PC-3 (cell line): ENCODE results near the gene CLEC16A. TPM values are rescaled to one million over a fixed set of nuclear protein-coding genes. Genes with fewer than 3 reads are reported as not detected.

ENCODE experiments used
- ATAC-seq: fragments of 200-7000 bp; cut with Tn5 transposase; 2 replicates; pipeline ENCODE4 v1.9.1; 2020; ENCODE audit warnings: mild to moderate bottlenecking, moderate library complexity
- BruUV-seq: library from RNA; stranded (reverse); fragments of 400-500 nt; replicated peaks from 2 replicates; lab custom pipeline; 2021; lab: Mats Ljungman, UMichigan
- CTCF ChIA-PET: fragments of 300-600 bp; sonication (Branson Sonifier 250); formaldehyde crosslinking; loops from one replicate; lab custom pipeline; 2022; ENCODE audit warnings: antibody characterized with exemption; lab: Charles Lee
- POLR2A ChIA-PET: fragments of 300-600 bp; sonication (Branson Sonifier 250); formaldehyde crosslinking; loops from one replicate; lab custom pipeline; 2022; ENCODE audit warnings: antibody characterized with exemption; ENCODE audit not compliant: unreplicated experiment; lab: Charles Lee
- DNase-seq: peaks from one replicate; pipeline ENCODE4 v3.0.0-alpha.2; 2015
- H2AFZ ChIP-seq: fragments of 300-600 bp; sonication (generic); 2 replicates; pipeline ENCODE4 v1.6.0; 2016; ENCODE audit warnings: antibody characterized with exemption, low read length
- H3F3A ChIP-seq: fragments of 300-600 bp; sonication (generic); one replicate; pipeline ENCODE4 v1.6.0; 2017; ENCODE audit warnings: antibody characterized with exemption, low read length, control low read depth, mild to moderate bottlenecking; ENCODE audit not compliant: unreplicated experiment
- H3K27ac ChIP-seq: fragments of 300-600 bp; sonication (generic); 2 replicates; pipeline ENCODE4 v1.5.1; 2016; ENCODE audit warnings: mild to moderate bottlenecking, low read length
- H3K27me3 ChIP-seq: fragments of 300-600 bp; sonication (generic); 2 replicates; pipeline ENCODE4 v1.6.1; 2016; ENCODE audit warnings: low read length, mixed read lengths
- H3K36me3 ChIP-seq: fragments of 300-600 bp; sonication (generic); 2 replicates; pipeline ENCODE4 v1.6.1; 2016; ENCODE audit warnings: low read depth, mixed run types, low read length, mixed read lengths
- H3K4me1 ChIP-seq: fragments of 300-600 bp; sonication (generic); 2 replicates; pipeline ENCODE4 v1.5.1; 2016; ENCODE audit warnings: low read length; ENCODE audit not compliant: insufficient read depth
- H3K4me2 ChIP-seq: fragments of 300-600 bp; sonication (generic); 2 replicates; pipeline ENCODE4 v1.6.0; 2016; ENCODE audit warnings: low read length
- H3K4me3 ChIP-seq: fragments of 300-600 bp; sonication (generic); 2 replicates; pipeline ENCODE4 v1.5.1; 2016; ENCODE audit warnings: mild to moderate bottlenecking, low read length, mixed read lengths
- H3K79me2 ChIP-seq: fragments of 300-600 bp; sonication (generic); 2 replicates; pipeline ENCODE4 v1.6.1; 2017; ENCODE audit warnings: low read length, mixed read lengths
- H3K9ac ChIP-seq: fragments of 300-600 bp; sonication (generic); 2 replicates; pipeline ENCODE4 v1.6.0; 2016; ENCODE audit warnings: mild to moderate bottlenecking, low read length
- H3K9me2 ChIP-seq: fragments of 300-600 bp; sonication (generic); replicated peaks from 2 replicates; pipeline ENCODE4 v1.6.1; 2016; ENCODE audit warnings: mixed run types, low read length, mixed read lengths
- H3K9me3 ChIP-seq: fragments of 300-600 bp; sonication (generic); 2 replicates; pipeline ENCODE4 v1.6.1; 2016; ENCODE audit warnings: low read length, mixed read lengths
- H4K20me1 ChIP-seq: fragments of 300-600 bp; sonication (generic); 2 replicates; pipeline ENCODE4 v1.6.1; 2016; ENCODE audit warnings: low read length, mixed read lengths
- CTCF ChIP-seq: fragments of 300-600 bp; sonication (generic); conservative IDR thresholded peaks from 2 replicates; pipeline ENCODE4 v1.5.1; 2017; ENCODE audit warnings: antibody characterized with exemption, low read depth, mild to moderate bottlenecking, low read length
- EZH2 ChIP-seq: fragments of 300-600 bp; sonication (generic); IDR thresholded peaks from one replicate; pipeline ENCODE4 v1.6.1; 2017; ENCODE audit warnings: antibody characterized with exemption, mild to moderate bottlenecking, low read length; ENCODE audit not compliant: unreplicated experiment
- EZH2phosphoT487 ChIP-seq: fragments of 300-600 bp; sonication (generic); IDR thresholded peaks from 2 replicates; pipeline ENCODE4 v1.6.1; 2018; ENCODE audit warnings: mild to moderate bottlenecking, antibody characterized with exemption, low read length, borderline replicate concordance
- intact Hi-C: fragments of 100-400 bp; cut with micrococcal nuclease; formaldehyde crosslinking; loops from 2 replicates; pipeline ENCODE4 v1.9.0; 2023
- total RNA-seq: library from RNA; depleted of rRNA; stranded (reverse); fragments of >200 nt; gene quantifications from 2 replicates; pipeline ENCODE4 v1.2.3, GENCODE V29; 2014

Gene CLEC16A
- total RNA-seq, 1 experiment from 2014 or later, result 9.5 TPM

GRCh38 chr16:11004351-11004750 lies 60.0 kb downstream of the CLEC16A start:
- ATAC-seq, result no peak
- Histone ChIP-seq H3K27me3 (no peaks in the 10 kb centered on the region), H3K9me2 (no peaks in the 10 kb centered on the region), H3K4me3 (no peak overlapping the region), H2AFZ (no peak overlapping the region), H3K36me3 (no peaks in the 10 kb centered on the region), H3F3A (no peaks in the 10 kb centered on the region), H3K79me2 (no peaks in the 10 kb centered on the region), H3K4me1 (peaks cover 12% of the 10 kb centered on the region; the same call in 1 of the 2 replicates), H3K9ac (no peak overlapping the region), H4K20me1 (no peaks in the 10 kb centered on the region), H3K9me3 (no peaks in the 10 kb centered on the region), H3K27ac (no peak overlapping the region), H3K4me2 (no peak overlapping the region)
- ChIA-PET POLR2A (no interaction called here), CTCF (no interaction called here)
- TF ChIP-seq EZH2, result no peak
- no peak for TF ChIP-seq CTCF
- TF ChIP-seq EZH2phosphoT487, result no peak
- no peak for DNase-seq
- intact Hi-C loops, result no loop called here
- BruUV-seq, result no TSS peak

- DNase-seq (peak; percentile 13), ATAC-seq (no peak)
- Histone ChIP-seq H2AFZ (no peak overlapping the region), H3K9ac (no peak overlapping the region), H3K4me1 (peaks cover 12% of the 10 kb centered on the region; the same call in 1 of the 2 replicates), H3K27me3 (no peaks in the 10 kb centered on the region), H3K9me2 (no peaks in the 10 kb centered on the region), H3K36me3 (no peaks in the 10 kb centered on the region), H3K4me3 (no peak overlapping the region), H3K9me3 (no peaks in the 10 kb centered on the region), H4K20me1 (no peaks in the 10 kb centered on the region), H3K27ac (0 out of 2 replicates have a peak overlapping the region, but pooled peaks have one; percentile 7), H3K79me2 (no peaks in the 10 kb centered on the region), H3F3A (no peaks in the 10 kb centered on the region), H3K4me2 (no peak overlapping the region)
- POLR2A ChIA-PET, result no interaction called here
- BruUV-seq, result no TSS peak
- TF ChIP-seq EZH2phosphoT487 (no peak), CTCF (no peak), EZH2 (no peak)
- intact Hi-C loops, result no loop called here
- CTCF ChIA-PET, result interaction anchor here (0.6 kb wide), 1 partner anchor 250 kb away, joined by 6 read pairs; no protein-coding TSS in a partner anchor
Measured at GRCh38 chr16:11004973-11005610, 60.7 kb downstream of the CLEC16A start.

GRCh38 chr16:11005611-11005975 lies 61.2 kb downstream of the CLEC16A start:
- no peaks in the 10 kb centered on the region for H3F3A ChIP-seq
- no peaks in the 10 kb centered on the region for H3K79me2 ChIP-seq
- H3K27me3 ChIP-seq, result no peaks in the 10 kb centered on the region
- H3K4me2 ChIP-seq, result no peak overlapping the region
- H2AFZ ChIP-seq, result no peak overlapping the region
- 0 out of 2 replicates have a peak overlapping the region, but pooled peaks have one; percentile 7 for H3K27ac ChIP-seq
- ChIA-PET POLR2A (no interaction called here), CTCF (interaction anchor here (0.6 kb wide), 1 partner anchor 250 kb away, joined by 6 read pairs; no protein-coding TSS in a partner anchor)
- no TSS peak for BruUV-seq
- TF ChIP-seq EZH2, result no peak
- TF ChIP-seq EZH2phosphoT487, result no peak
- no peak for TF ChIP-seq CTCF
- H3K36me3 ChIP-seq, result no peaks in the 10 kb centered on the region
- DNase-seq (peak; percentile 36), ATAC-seq (no peak; the same call in 1 of the 2 replicates)
- H4K20me1 ChIP-seq, result no peaks in the 10 kb centered on the region
- no peaks in the 10 kb centered on the region for H3K9me2 ChIP-seq
- no peaks in the 10 kb centered on the region for H3K9me3 ChIP-seq
- intact Hi-C loops, result no loop called here
- H3K4me1 ChIP-seq, result peaks cover 12% of the 10 kb centered on the region; the same call in 1 of the 2 replicates
- H3K9ac ChIP-seq, result no peak overlapping the region
- no peak overlapping the region for H3K4me3 ChIP-seq
